AG04450 (cell line): Measurements from ENCODE around the gene MBNL1. TPM values are rescaled to one million over a fixed set of nuclear protein-coding genes. Genes with fewer than 3 reads are reported as not detected.

Source experiments
- CTCF ChIA-PET: fragments of 300-600, 350-600 bp; formaldehyde crosslinking; extraction: SDS; loops from one replicate; lab custom pipeline; 2022; ENCODE audit warnings: antibody characterized with exemption, inconsistent platforms; lab: Charles Lee
- POLR2A ChIA-PET: fragments of 350-600 bp; formaldehyde crosslinking; extraction: SDS; loops from one replicate; lab custom pipeline; 2021; ENCODE audit warnings: antibody characterized with exemption, inconsistent platforms; lab: Yijun Ruan, JAX
- DNase-seq: peaks from one replicate; pipeline ENCODE4 v3.0.0-alpha.2; 2011; ENCODE audit warnings: low read depth, low spot score
- H3K27ac ChIP-seq: one replicate; pipeline ENCODE4 v1.5.1; 2012; ENCODE audit warnings: low read depth, low read length, control low read depth
- H3K27me3 ChIP-seq: one replicate; pipeline ENCODE4 v1.6.0; 2012; ENCODE audit warnings: low read length; ENCODE audit not compliant: control insufficient read depth, insufficient read depth
- H3K4me3 ChIP-seq: 2 replicates; pipeline ENCODE4 v1.5.1; 2011; ENCODE audit warnings: mild to moderate bottlenecking, low read depth, low read length, control low read depth
- H3K9me3 ChIP-seq: 2 replicates; pipeline ENCODE4 v1.5.1; 2012; ENCODE audit warnings: low read length; ENCODE audit not compliant: control insufficient read depth, insufficient read depth
- CTCF ChIP-seq: IDR thresholded peaks from 2 replicates; pipeline ENCODE4 v1.5.1; 2011; ENCODE audit warnings: low read depth, low read length, control low read depth, inconsistent platforms
- polyA plus RNA-seq: library from polyadenylated mRNA; depleted of rRNA; stranded (reverse); fragments of >200 nt; gene quantifications from 2 replicates; pipeline ENCODE4 v1.2.3, GENCODE V29; 2011

MBNL1 gene
- polyA plus RNA-seq, 1 experiment: 92.1 TPM

- ChIA-PET POLR2A (no interaction called here), CTCF (no interaction called here)
- Histone ChIP-seq H3K9me3 (no peaks in the 10 kb centered on the region), H3K27me3 (no peaks in the 10 kb centered on the region), H3K4me3 (no peak overlapping the region), H3K27ac (no peak overlapping the region)
- no peak for DNase-seq
- TF ChIP-seq CTCF: no peak
Observed at GRCh38 chr3:152264378-152264777, 4.4 kb upstream of the MBNL1 start.

- no peaks in the 10 kb centered on the region for H3K27me3 ChIP-seq
- peak overlapping the region; percentile 35 for H3K4me3 ChIP-seq
- DNase-seq: peak; percentile 92
- POLR2A ChIA-PET: no interaction called here
- CTCF ChIA-PET: no interaction called here
- peak overlapping the region; percentile 82 for H3K27ac ChIP-seq
- TF ChIP-seq CTCF: no peak
- no peaks in the 10 kb centered on the region for H3K9me3 ChIP-seq
Observed at GRCh38 chr3:152266221-152266995, 2.3 kb upstream of the MBNL1 start.

- no peak for DNase-seq
- ChIA-PET POLR2A (interaction anchor here (0.7 to 3.2 kb wide), 8 partner anchors 45 to 1505 kb away, joined by 3 to 27 read pairs (median 5); no protein-coding TSS in a partner anchor), CTCF (interaction anchor here (1.1 to 1.3 kb wide), 3 partner anchors 176 to 242 kb away, joined by 3 to 4 read pairs (median 4); no protein-coding TSS in a partner anchor)
- TF ChIP-seq CTCF: no peak
- peak overlapping the region; percentile 97 for H3K27ac ChIP-seq
- H3K4me3 ChIP-seq: peak overlapping the region; percentile 76
- H3K27me3 ChIP-seq: no peaks in the 10 kb centered on the region
- H3K9me3 ChIP-seq: no peaks in the 10 kb centered on the region
Observed at GRCh38 chr3:152267831-152268554, 736 bp upstream of the MBNL1 start.

GRCh38 chr3:152269056-152269830 is 514 bp downstream of the MBNL1 start:
- Histone ChIP-seq H3K27ac (peak overlapping the region; percentile 97), H3K9me3 (no peaks in the 10 kb centered on the region), H3K4me3 (peak overlapping the region; percentile 76), H3K27me3 (no peaks in the 10 kb centered on the region)
- peak; percentile 89 for DNase-seq
- CTCF ChIA-PET: interaction anchor here (0.7 to 1.6 kb wide), 4 partner anchors 85 to 243 kb away, joined by 3 to 7 read pairs (median 4); no protein-coding TSS in a partner anchor
- POLR2A ChIA-PET: interaction anchor here (0.6 to 3.2 kb wide), 19 partner anchors 14 to 1603 kb away, joined by 3 to 27 read pairs (median 3); no protein-coding TSS in a partner anchor
- TF ChIP-seq CTCF: no peak
